ENCODE results near the gene TTC9. TPM values are rescaled to one million over a fixed set of nuclear protein-coding genes. Genes with fewer than 3 reads are reported as not detected.

The TTC9 gene
- total RNA-seq, 1 experiment from 2014 or later, result 0.30 TPM

DNA sequence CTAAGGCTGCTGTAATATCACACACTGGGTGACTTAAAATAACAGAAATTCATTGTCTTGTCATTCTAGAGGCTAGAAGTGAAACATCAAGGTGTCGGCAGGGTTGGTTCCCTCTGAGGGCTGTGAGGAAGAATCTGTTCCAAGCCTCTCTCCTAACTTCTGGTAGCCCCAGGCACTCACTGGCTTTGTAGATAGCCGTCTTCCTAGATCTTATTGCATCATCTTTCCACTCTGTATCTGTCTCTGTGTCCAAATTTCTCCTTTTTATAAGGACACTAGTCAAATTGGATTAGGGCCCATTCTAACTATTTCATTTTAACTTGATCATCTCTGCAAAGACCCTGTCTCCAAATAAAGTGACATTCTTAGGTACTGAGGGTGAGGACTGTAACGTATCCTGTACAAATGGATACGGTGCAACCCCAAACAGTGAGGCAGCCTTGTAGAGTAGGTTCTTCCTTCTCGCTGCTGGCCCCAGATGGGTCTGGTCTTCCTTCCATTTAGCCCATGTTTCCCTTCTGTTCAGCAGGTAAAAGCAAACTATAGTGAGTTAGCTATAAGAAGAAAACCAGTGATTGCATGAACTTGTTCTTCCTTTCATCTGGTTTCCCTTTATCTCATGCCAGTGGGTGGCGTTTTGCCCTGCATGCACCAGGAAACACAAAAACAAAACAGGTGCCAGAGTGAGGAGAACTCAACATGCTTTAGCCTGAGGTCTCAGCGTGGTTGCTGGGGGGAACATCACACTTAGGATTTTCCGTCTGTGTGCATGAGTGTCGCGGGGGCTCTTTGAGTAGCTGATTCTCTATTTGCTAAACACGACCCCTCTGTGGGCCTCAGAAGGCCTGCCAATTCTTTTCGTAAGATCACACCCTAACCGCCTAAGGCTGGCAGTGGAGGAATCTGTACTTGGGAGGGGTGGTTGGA lies 19.5 kb downstream of the TTC9 start:
- CTCF ChIA-PET, result interaction anchor here (0.6 to 1.1 kb wide), 2 partner anchors 50 to 244 kb away, joined by 3 read pairs; no protein-coding TSS in a partner anchor
- peaks cover 20% of the 10 kb centered on the region for H3K4me1 Mint-ChIP-seq (ENCODE audit: insufficient read depth, unreplicated experiment)
- no peak for TF ChIP-seq CTCF (IDR thresholded peaks at IDR 0.05; ENCODE audit: unreplicated experiment)
- no peak overlapping the region for H3K27ac Mint-ChIP-seq (ENCODE audit: low read depth, unreplicated experiment)
- intact Hi-C loops (cut with micrococcal nuclease), result no loop called here
- no peaks in the 10 kb centered on the region for H3K9me3 Mint-ChIP-seq (ENCODE audit: unreplicated experiment)
- H3K4me3 Mint-ChIP-seq (ENCODE audit: unreplicated experiment), result no peak overlapping the region
- H3K27me3 Mint-ChIP-seq (ENCODE audit: insufficient read depth, unreplicated experiment), result no peaks in the 10 kb centered on the region
- DNase-seq (ENCODE audit: unreplicated experiment), result no peak
- POLR2A ChIA-PET, result no interaction called here
- no peaks in the 10 kb centered on the region for H3K36me3 Mint-ChIP-seq (ENCODE audit: insufficient read depth, unreplicated experiment)
- no TSS peak for BruUV-seq (replicated peaks)

DNA sequence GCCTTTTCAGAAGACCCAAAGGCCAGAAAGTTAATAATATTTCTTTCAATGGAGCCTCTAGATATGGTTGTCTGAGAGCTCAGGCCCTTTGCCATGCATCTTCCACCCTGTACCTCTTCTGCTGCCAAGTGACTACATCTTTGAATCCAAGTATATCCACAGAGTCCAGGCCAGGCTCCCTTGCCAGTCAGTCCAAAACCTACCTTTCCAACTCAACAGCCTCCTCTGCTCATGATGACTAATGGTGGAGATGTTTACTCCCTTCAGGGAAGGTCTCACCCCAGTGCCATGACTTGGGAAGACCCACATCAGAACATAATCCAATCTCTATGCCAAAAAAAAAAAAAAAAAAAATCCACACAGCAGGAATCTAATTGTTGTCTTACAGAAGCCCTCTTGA lies 20.4 kb downstream of the TTC9 start:
- H3K36me3 Mint-ChIP-seq (ENCODE audit: insufficient read depth, unreplicated experiment), result no peaks in the 10 kb centered on the region
- CTCF ChIA-PET, result no interaction called here
- no peaks in the 10 kb centered on the region for H3K9me3 Mint-ChIP-seq (ENCODE audit: unreplicated experiment)
- DNase-seq (ENCODE audit: unreplicated experiment), result no peak
- intact Hi-C loops (cut with micrococcal nuclease), result no loop called here
- TF ChIP-seq CTCF (IDR thresholded peaks at IDR 0.05; ENCODE audit: unreplicated experiment), result no peak
- POLR2A ChIA-PET, result no interaction called here
- no peak overlapping the region for H3K4me3 Mint-ChIP-seq (ENCODE audit: unreplicated experiment)
- H3K27ac Mint-ChIP-seq (ENCODE audit: low read depth, unreplicated experiment), result no peak overlapping the region
- no peaks in the 10 kb centered on the region for H3K27me3 Mint-ChIP-seq (ENCODE audit: insufficient read depth, unreplicated experiment)
- BruUV-seq (replicated peaks), result no TSS peak
- H3K4me1 Mint-ChIP-seq (ENCODE audit: insufficient read depth, unreplicated experiment), result peaks cover 21% of the 10 kb centered on the region

DNA sequence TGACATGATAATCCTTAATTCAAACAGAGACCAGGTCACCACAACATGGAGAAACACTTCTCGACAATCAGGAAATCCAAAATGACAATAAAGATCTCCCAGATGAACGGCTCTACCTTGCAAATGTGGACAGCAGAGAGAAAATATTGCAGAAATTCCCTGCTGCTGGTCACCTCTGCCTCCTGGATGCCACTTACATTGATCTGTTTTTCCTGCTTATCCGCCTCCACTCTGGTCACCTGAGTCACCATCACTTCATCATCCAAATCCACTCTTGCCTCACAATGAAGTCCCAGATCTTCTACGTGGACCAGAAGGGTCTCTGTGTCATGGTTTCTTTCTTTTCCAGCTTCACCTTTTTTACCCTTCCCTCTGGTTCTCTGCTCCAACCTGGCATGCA lies 21.1 kb downstream of the TTC9 start:
- no peak for DNase-seq (ENCODE audit: unreplicated experiment)

More for the DNA sequence above, 21.1 kb downstream of the TTC9 start:
- H3K9me3 Mint-ChIP-seq (ENCODE audit: unreplicated experiment), result no peaks in the 10 kb centered on the region
- H3K27me3 Mint-ChIP-seq (ENCODE audit: insufficient read depth, unreplicated experiment), result no peaks in the 10 kb centered on the region
- no peak for TF ChIP-seq CTCF (IDR thresholded peaks at IDR 0.05; ENCODE audit: unreplicated experiment)
- BruUV-seq (replicated peaks), result no TSS peak
- H3K4me1 Mint-ChIP-seq (ENCODE audit: insufficient read depth, unreplicated experiment), result peaks cover 21% of the 10 kb centered on the region
- intact Hi-C loops (cut with micrococcal nuclease), result no loop called here
- POLR2A ChIA-PET, result no interaction called here
- H3K4me3 Mint-ChIP-seq (ENCODE audit: unreplicated experiment), result no peak overlapping the region
- CTCF ChIA-PET, result no interaction called here
- no peak overlapping the region for H3K27ac Mint-ChIP-seq (ENCODE audit: low read depth, unreplicated experiment)
- H3K36me3 Mint-ChIP-seq (ENCODE audit: insufficient read depth, unreplicated experiment), result no peaks in the 10 kb centered on the region
